Esophagus muscularis mucosa (tissue), 4 donors: ENCODE results near the gene SLFN14. TPM values are rescaled to one million over a fixed set of nuclear protein-coding genes. Genes with fewer than 3 reads are reported as not detected.
A peak's percentile ranks its signal among the peaks of the same experiment; 100 is the strongest.
"Not testable (repeated sequence)": the region's sequence is repeated elsewhere in the genome, so short reads cannot be mapped to it uniquely, and the experiment has no call there.

Experiments used
- DNase-seq: peaks from one replicate; pipeline ENCODE4 v3.0.0-alpha.2; 2017; ENCODE audit errors: extremely low spot score
- H3K27ac ChIP-seq, 4 donors: fragments of 200-600 bp; sonication (generic); replicated peaks in 1 of 4; 1 replicate in 3 of 4; 2 replicates in 1 of 4; pipeline ENCODE4 v1.5.1; 2016 to 2019; ENCODE audit warnings: mild to moderate bottlenecking in 1 of 4
- H3K27me3 ChIP-seq, 4 donors: fragments of 200-600 bp; sonication (generic); one replicate each; pipeline versions ENCODE4 v1.5.1 to v1.6.0; 2016 to 2019
- H3K36me3 ChIP-seq, 4 donors: fragments of 200-600 bp; sonication (generic); one replicate each; pipeline ENCODE4 v1.5.1; 2016 to 2019
- H3K4me1 ChIP-seq, 4 donors: fragments of 200-600 bp; sonication (generic); one replicate each; pipeline ENCODE4 v1.5.1; 2016 to 2019
- H3K4me3 ChIP-seq, 4 donors: fragments of 200-600 bp; sonication (generic); 1 replicate in 2 of 4; 2 replicates in 2 of 4; pipeline ENCODE4 v1.5.1; 2016 to 2019; ENCODE audit warnings: mild to moderate bottlenecking in 4 of 4, moderate library complexity in 1 of 4
- H3K9me3 ChIP-seq, 4 donors: fragments of 200-600 bp; sonication (generic); 1 replicate in 3 of 4; 2 replicates in 1 of 4; pipeline ENCODE4 v1.5.1; 2016 to 2019
- EP300 ChIP-seq: sonication (generic); formaldehyde crosslinking; IDR thresholded peaks from one replicate; pipeline ENCODE4 v1.6.1; 2017; ENCODE audit warnings: antibody characterized with exemption
- POLR2A ChIP-seq: fragments of 450-650 bp; IDR thresholded peaks from one replicate; pipeline ENCODE4 v1.6.1; 2017; ENCODE audit warnings: antibody characterized with exemption, moderate library complexity, mild to moderate bottlenecking, low read depth
- POLR2AphosphoS5 ChIP-seq, 2 donors: sonication (generic); formaldehyde crosslinking; IDR thresholded peaks; one replicate each; pipeline ENCODE4 v1.6.1; 2017; ENCODE audit warnings: antibody characterized with exemption in 2 of 2
- WGBS: methylation state at CpG from one replicate; pipeline ENCODE4 v1.1.5; 2018; 5-methylcytosine and 5-hydroxymethylcytosine counted together
- intact Hi-C: fragments of 100-400 bp; cut with DNase I; formaldehyde crosslinking; loops from one replicate; pipeline ENCODE4 v1.15.1; 2023
- total RNA-seq, 4 donors: library from RNA; depleted of rRNA; stranded (reverse); fragments of >200 nt; gene quantifications; one replicate each; pipeline versions ENCODE4 v1.1.0 to v1.2.1, GENCODE V29; 2016
- TF ChIP-seq, protein P1 (sequence below), 3 experiments: fragments of 200-600 bp in 2 of 3; fragments of 450-650 bp in 1 of 3; sonication (generic) in 2 of 3; IDR thresholded peaks; one replicate each; pipeline ENCODE4 v1.5.1; 2017 to 2019; ENCODE audit warnings: antibody characterized with exemption in 3 of 3, mild to moderate bottlenecking in 2 of 3, moderate library complexity in 1 of 3

Gene SLFN14
- total RNA-seq, 4 donors from 2014 or later, result not detected

- Histone ChIP-seq H3K36me3 (no peaks in the 10 kb centered on the region), H3K4me3 (peak overlapping the region; percentile 32 to 45 (median 34)), H3K9me3 (no peaks in the 10 kb centered on the region), H3K4me1 (peaks cover 0 to 18% (median 13%) of the 10 kb centered on the region in 4 donors), H3K27ac (peak overlapping the region; percentile 46 to 59 (median 54)), H3K27me3 (peaks cover 0 to 12% (median 0%) of the 10 kb centered on the region in 4 donors)
- peak; percentile 94 for DNase-seq
- WGBS, result 46% methylated on average over 8 of the region's 8 CpGs
- TF ChIP-seq POLR2A (no peak), POLR2AphosphoS5 (IDR thresholded peaks at IDR 0.05) (peak in 1 of 2 donors; percentile 17), EP300 (no peak)
- TF ChIP-seq, protein P1, sequence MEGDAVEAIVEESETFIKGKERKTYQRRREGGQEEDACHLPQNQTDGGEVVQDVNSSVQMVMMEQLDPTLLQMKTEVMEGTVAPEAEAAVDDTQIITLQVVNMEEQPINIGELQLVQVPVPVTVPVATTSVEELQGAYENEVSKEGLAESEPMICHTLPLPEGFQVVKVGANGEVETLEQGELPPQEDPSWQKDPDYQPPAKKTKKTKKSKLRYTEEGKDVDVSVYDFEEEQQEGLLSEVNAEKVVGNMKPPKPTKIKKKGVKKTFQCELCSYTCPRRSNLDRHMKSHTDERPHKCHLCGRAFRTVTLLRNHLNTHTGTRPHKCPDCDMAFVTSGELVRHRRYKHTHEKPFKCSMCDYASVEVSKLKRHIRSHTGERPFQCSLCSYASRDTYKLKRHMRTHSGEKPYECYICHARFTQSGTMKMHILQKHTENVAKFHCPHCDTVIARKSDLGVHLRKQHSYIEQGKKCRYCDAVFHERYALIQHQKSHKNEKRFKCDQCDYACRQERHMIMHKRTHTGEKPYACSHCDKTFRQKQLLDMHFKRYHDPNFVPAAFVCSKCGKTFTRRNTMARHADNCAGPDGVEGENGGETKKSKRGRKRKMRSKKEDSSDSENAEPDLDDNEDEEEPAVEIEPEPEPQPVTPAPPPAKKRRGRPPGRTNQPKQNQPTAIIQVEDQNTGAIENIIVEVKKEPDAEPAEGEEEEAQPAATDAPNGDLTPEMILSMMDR (IDR thresholded peaks at IDR 0.05), result no peak
- intact Hi-C loops, result no loop called here
Measured at GRCh38 chr17:35540589-35541404, 19.8 kb downstream of the SLFN14 start.

DNA sequence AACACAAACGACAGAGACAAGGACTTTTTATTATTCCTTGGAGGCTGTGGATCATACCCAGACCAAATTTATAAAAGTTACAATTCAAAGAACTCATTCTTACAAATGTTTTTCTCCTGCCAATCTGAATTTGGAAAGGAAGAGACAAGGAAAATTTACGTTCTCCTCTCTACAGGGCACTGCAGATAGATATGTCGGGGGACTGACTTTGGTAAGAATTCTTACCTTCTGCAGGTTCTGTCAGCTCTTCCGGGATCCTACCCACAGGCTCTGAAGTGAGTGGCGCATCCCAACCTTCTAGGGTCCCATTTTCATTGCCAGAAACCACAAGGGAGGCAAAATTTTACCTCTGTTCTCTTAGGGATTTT lies 21.0 kb downstream of the SLFN14 start:
- no peak overlapping the region for H3K27ac ChIP-seq
- DNase-seq, result no peak

GRCh38 chr17:35537601-35538141 lies 22.9 kb downstream of the SLFN14 start, which contains the start of gene SLFN12L:
TSS of gene SLFN12L (minus strand) at chr17:35537678. CDS start at chr17:35522364, 15,314 bp downstream.
- no peak for DNase-seq
- 47% methylated on average over 2 of the region's 2 CpGs for WGBS
- TF ChIP-seq POLR2A (no peak), POLR2AphosphoS5 (IDR thresholded peaks at IDR 0.05) (no peak), EP300 (no peak)
- TF ChIP-seq, protein P1 (IDR thresholded peaks at IDR 0.05), result no peak

More for the DNA sequence above, 21.0 kb downstream of the SLFN14 start:
- TF ChIP-seq POLR2AphosphoS5 (IDR thresholded peaks at IDR 0.05), result no peak
- no peak for TF ChIP-seq POLR2A
- no peak for TF ChIP-seq EP300
- TF ChIP-seq, protein P1 (IDR thresholded peaks at IDR 0.05), result no peak
- Histone ChIP-seq H3K27me3 (peaks cover 0 to 12% (median 0%) of the 10 kb centered on the region in 4 donors), H3K4me3 (peak overlapping the region in 2 of 4 donors; percentile 2 to 4), H3K9me3 (no peaks in the 10 kb centered on the region), H3K4me1 (peaks cover 0 to 18% (median 13%) of the 10 kb centered on the region in 4 donors), H3K36me3 (no peaks in the 10 kb centered on the region)
- intact Hi-C loops, result loop anchor here (5.0 kb wide), 1 partner anchor 367 kb away; no protein-coding TSS in a partner anchor
- 36% methylated on average over 5 of the region's 5 CpGs for WGBS

DNA sequence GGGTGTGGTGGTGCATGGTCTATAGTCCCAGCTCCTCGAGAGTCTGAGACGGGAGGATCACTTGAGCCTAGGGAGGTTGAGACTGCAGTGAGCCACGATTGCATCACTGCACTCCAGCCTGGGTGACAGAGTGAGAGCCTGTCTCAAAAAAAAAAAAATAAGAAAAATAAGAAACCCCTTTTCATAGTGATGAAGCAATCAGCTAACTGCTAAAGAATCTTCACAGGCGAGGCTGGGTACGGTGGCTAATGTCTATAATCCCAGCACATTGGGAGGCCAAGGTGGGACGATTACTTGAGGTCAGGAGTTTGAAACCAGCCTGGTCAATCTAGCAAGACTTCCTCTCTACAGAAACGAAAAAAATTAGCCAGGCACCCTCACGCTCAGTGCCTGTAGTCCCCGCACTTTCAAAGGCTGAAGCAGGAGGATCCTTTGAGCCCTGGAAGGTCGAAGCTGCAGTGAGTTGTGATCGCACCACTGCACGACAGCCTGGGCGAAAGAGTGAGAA lies 23.9 kb downstream of the SLFN14 start:
- WGBS, result 75% methylated on average over 13 of the region's 13 CpGs
- peak overlapping the region in 3 of 4 donors; percentile 5 to 48 (median 9) for H3K27ac ChIP-seq
- intact Hi-C loops, result loop anchor here (5.0 kb wide), 1 partner anchor 364 kb away; no protein-coding TSS in a partner anchor

More at GRCh38 chr17:35537601-35538141, 22.9 kb downstream of the SLFN14 start, which contains the start of gene SLFN12L:
- intact Hi-C loops, result loop anchor here (5.0 kb wide), 1 partner anchor 365 kb away; no protein-coding TSS in a partner anchor
- Histone ChIP-seq H3K27me3 (peaks cover 0 to 12% (median 0%) of the 10 kb centered on the region in 4 donors), H3K9me3 (no peaks in the 10 kb centered on the region), H3K4me3 (no peak within 1 kb of the TSS), H3K4me1 (peaks cover 0 to 17% (median 12%) of the 10 kb centered on the region in 4 donors), H3K36me3 (no peaks in the 10 kb centered on the region), H3K27ac (peak within 1 kb of the TSS; percentile 9 to 48 (median 22))

GRCh38 chr17:35535406-35535805 lies 25.2 kb downstream of the SLFN14 start:
- intact Hi-C loops, result loop anchor here (5.0 kb wide), 1 partner anchor 363 kb away; no protein-coding TSS in a partner anchor
- Histone ChIP-seq H3K4me3 (peak overlapping the region in 1 of 4 donors; percentile 11), H3K4me1 (peaks cover 0 to 17% (median 11%) of the 10 kb centered on the region in 4 donors)
- 90% methylated on average over 9 of the region's 9 CpGs for WGBS
- not testable (repeated sequence) for H3K27ac ChIP-seq, H3K9me3 ChIP-seq, H3K36me3 ChIP-seq, DNase-seq, H3K27me3 ChIP-seq

More for the DNA sequence above, 23.9 kb downstream of the SLFN14 start:
- Histone ChIP-seq H3K9me3 (no peaks in the 10 kb centered on the region), H3K4me1 (peaks cover 0 to 17% (median 12%) of the 10 kb centered on the region in 4 donors), H3K4me3 (no peak overlapping the region), H3K36me3 (no peaks in the 10 kb centered on the region), H3K27me3 (peaks cover 0 to 12% (median 0%) of the 10 kb centered on the region in 4 donors)
- DNase-seq, result no peak
- TF ChIP-seq, protein P1 (IDR thresholded peaks at IDR 0.05), result no peak
- no peak for TF ChIP-seq POLR2A
- TF ChIP-seq EP300, result no peak
- no peak for TF ChIP-seq POLR2AphosphoS5 (IDR thresholded peaks at IDR 0.05)
